Loucy (cell line): ENCODE data around the gene RIMKLA.

Experiments used
- H2AFZ ChIP-seq: fragments of 200-600 bp; sonication (generic); 2 replicates; pipeline ENCODE4 v1.6.0; 2016; ENCODE audit warnings: antibody characterized with exemption, mild to moderate bottlenecking, low read length, moderate library complexity
- H3F3A ChIP-seq: fragments of 200-600 bp; 2 replicates; pipeline ENCODE4 v1.6.0; 2016; ENCODE audit warnings: antibody characterized with exemption, low read depth, mild to moderate bottlenecking
- H3K27me3 ChIP-seq: fragments of 200-600 bp; sonication (generic); 2 replicates; pipeline ENCODE4 v1.6.1; 2014; ENCODE audit warnings: low read length, mild to moderate bottlenecking; ENCODE audit not compliant: insufficient read depth, poor library complexity, severe bottlenecking
- H3K36me3 ChIP-seq: fragments of 200-600 bp; sonication (generic); 2 replicates; pipeline ENCODE4 v1.6.1; 2016; ENCODE audit warnings: low read length; ENCODE audit not compliant: insufficient read depth
- H3K4me1 ChIP-seq: fragments of 200-600 bp; sonication (generic); 2 replicates; pipeline ENCODE4 v1.5.1; 2014; ENCODE audit warnings: low read length, mild to moderate bottlenecking; ENCODE audit not compliant: insufficient read depth, poor library complexity, severe bottlenecking
- H3K4me2 ChIP-seq: fragments of 200-600 bp; sonication (generic); 2 replicates; pipeline ENCODE4 v1.6.0; 2014; ENCODE audit warnings: antibody characterized with exemption, low read length, low read depth, mild to moderate bottlenecking; ENCODE audit not compliant: poor library complexity, severe bottlenecking
- H3K4me3 ChIP-seq: fragments of 200-600 bp; sonication (generic); 2 replicates; pipeline ENCODE4 v1.5.1; 2014; ENCODE audit warnings: low read length, mild to moderate bottlenecking, mixed read lengths; ENCODE audit not compliant: poor library complexity, severe bottlenecking
- H3K79me2 ChIP-seq: fragments of 200-600 bp; sonication (generic); 2 replicates; pipeline ENCODE4 v1.6.1; 2014; ENCODE audit warnings: low read length; ENCODE audit not compliant: insufficient read depth
- H3K9ac ChIP-seq: fragments of 200-600 bp; sonication (generic); 2 replicates; pipeline ENCODE4 v1.6.0; 2014; ENCODE audit warnings: mild to moderate bottlenecking, low read depth, low read length, moderate library complexity; ENCODE audit not compliant: poor library complexity, severe bottlenecking
- H3K9me2 ChIP-seq: fragments of 200-600 bp; sonication (generic); replicated peaks from 2 replicates; pipeline ENCODE4 v1.6.1; 2016; ENCODE audit warnings: low read depth, low read length, mixed read lengths
- H3K9me3 ChIP-seq: fragments of 200-600 bp; sonication (generic); 2 replicates; pipeline ENCODE4 v1.6.1; 2014; ENCODE audit warnings: mild to moderate bottlenecking, antibody characterized with exemption, low read length, low read depth; ENCODE audit not compliant: insufficient read depth
- H4K20me1 ChIP-seq: fragments of 200-600 bp; sonication (generic); 2 replicates; pipeline ENCODE4 v1.6.0; 2014; ENCODE audit warnings: antibody characterized with exemption, low read length, mild to moderate bottlenecking; ENCODE audit not compliant: insufficient read depth, poor library complexity, severe bottlenecking
- CTCF ChIP-seq: fragments of 200-600 bp; sonication (generic); conservative IDR thresholded peaks from 2 replicates; pipeline ENCODE4 v1.5.1; 2014; ENCODE audit warnings: mild to moderate bottlenecking, antibody characterized with exemption, low read length
- EZH2phosphoT487 ChIP-seq: fragments of 200-600 bp; IDR thresholded peaks from 2 replicates; pipeline ENCODE4 v1.6.1; 2018; ENCODE audit warnings: antibody characterized with exemption, mild to moderate bottlenecking, moderate library complexity, borderline replicate concordance

The RIMKLA gene

GRCh38 chr1:42336978-42337377 lies 43.6 kb upstream of the RIMKLA start:
- Histone ChIP-seq H3K4me2 (no peak overlapping the region), H3K27me3 (no peaks in the 10 kb centered on the region), H3K9me2 (no peaks in the 10 kb centered on the region)

DNA sequence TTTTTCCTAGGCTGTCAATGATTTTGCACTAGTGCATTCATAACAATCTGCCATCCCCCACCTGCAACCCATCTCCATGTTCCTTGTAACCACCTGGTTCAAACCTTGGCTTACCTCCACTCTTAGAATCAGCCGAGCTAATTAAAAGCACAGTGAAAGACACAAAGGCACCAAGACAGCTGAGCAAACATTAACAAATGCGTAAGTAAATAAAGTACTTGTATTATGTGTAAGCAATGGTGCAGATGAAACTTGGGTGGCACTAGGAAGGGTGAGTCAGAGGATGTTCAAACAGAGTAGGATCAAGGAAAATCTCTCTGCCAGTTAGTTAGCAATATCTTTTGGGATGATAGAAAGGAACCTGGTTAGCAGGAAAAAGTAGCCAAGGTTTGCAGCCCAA lies 40.5 kb upstream of the RIMKLA start:
- H3K4me3 ChIP-seq, result no peak overlapping the region
- peaks cover 7% of the 10 kb centered on the region for H3K4me1 ChIP-seq
- no peaks in the 10 kb centered on the region for H3F3A ChIP-seq
- no peaks in the 10 kb centered on the region for H3K9me3 ChIP-seq
- no peak overlapping the region for H3K9ac ChIP-seq
- TF ChIP-seq CTCF (no peak), EZH2phosphoT487 (no peak)
- no peaks in the 10 kb centered on the region for H3K9me2 ChIP-seq
- no peak overlapping the region for H2AFZ ChIP-seq
- no peaks in the 10 kb centered on the region for H3K27me3 ChIP-seq
- peaks cover 12% of the 10 kb centered on the region for H3K79me2 ChIP-seq
- H4K20me1 ChIP-seq, result no peaks in the 10 kb centered on the region
- H3K4me2 ChIP-seq, result no peak overlapping the region
- H3K36me3 ChIP-seq, result no peaks in the 10 kb centered on the region

More at GRCh38 chr1:42336978-42337377, 43.6 kb upstream of the RIMKLA start:
- no peak overlapping the region for H3K9ac ChIP-seq
- no peak overlapping the region for H3K4me3 ChIP-seq
- H3K36me3 ChIP-seq, result no peaks in the 10 kb centered on the region
- H3K4me1 ChIP-seq, result peaks cover 26% of the 10 kb centered on the region
- peaks cover 42% of the 10 kb centered on the region for H3K79me2 ChIP-seq
- H4K20me1 ChIP-seq, result peaks cover 28% of the 10 kb centered on the region
- H2AFZ ChIP-seq, result no peak overlapping the region
- H3K9me3 ChIP-seq, result no peaks in the 10 kb centered on the region
- H3F3A ChIP-seq, result no peaks in the 10 kb centered on the region
- no peak for TF ChIP-seq EZH2phosphoT487
- no peak for TF ChIP-seq CTCF

DNA sequence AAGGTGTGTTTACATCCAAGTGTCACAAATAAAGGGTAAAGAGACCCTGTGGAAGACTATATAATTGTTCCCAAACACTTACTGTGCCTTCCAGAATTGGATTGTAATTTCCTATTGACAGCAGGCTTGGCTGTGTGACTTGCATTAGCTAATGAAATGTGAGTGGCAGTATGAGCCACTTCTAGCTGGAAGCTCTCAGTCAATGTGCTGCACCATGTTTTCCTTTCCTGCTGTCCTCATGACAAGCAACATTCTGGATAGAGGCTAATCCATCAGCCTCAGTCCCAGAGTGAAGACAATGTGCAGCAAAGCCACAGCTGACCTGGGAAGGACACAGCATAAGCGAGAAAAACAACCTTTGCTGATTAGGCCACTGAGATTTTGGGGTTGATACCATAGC lies 39.7 kb upstream of the RIMKLA start:
- Histone ChIP-seq H3K27me3 (no peaks in the 10 kb centered on the region), H4K20me1 (no peaks in the 10 kb centered on the region), H3K36me3 (no peaks in the 10 kb centered on the region), H3K79me2 (peaks cover 7% of the 10 kb centered on the region), H3K4me2 (no peak overlapping the region), H3K9me2 (no peaks in the 10 kb centered on the region), H3F3A (no peaks in the 10 kb centered on the region), H3K4me1 (peaks cover 5% of the 10 kb centered on the region), H3K9ac (no peak overlapping the region), H3K4me3 (no peak overlapping the region), H3K9me3 (no peaks in the 10 kb centered on the region), H2AFZ (no peak overlapping the region)
- TF ChIP-seq EZH2phosphoT487, result no peak

GRCh38 chr1:42343049-42343448 lies 37.5 kb upstream of the RIMKLA start:
- H3K9ac ChIP-seq, result no peak overlapping the region
- no peak overlapping the region for H2AFZ ChIP-seq
- H3K4me1 ChIP-seq, result no peaks in the 10 kb centered on the region
- no peaks in the 10 kb centered on the region for H3K27me3 ChIP-seq
- H3K79me2 ChIP-seq, result no peaks in the 10 kb centered on the region
- no peak overlapping the region for H3K4me3 ChIP-seq
- no peaks in the 10 kb centered on the region for H3K9me2 ChIP-seq
- H3K4me2 ChIP-seq, result no peak overlapping the region
- H3F3A ChIP-seq, result no peaks in the 10 kb centered on the region
- no peaks in the 10 kb centered on the region for H4K20me1 ChIP-seq
- no peaks in the 10 kb centered on the region for H3K9me3 ChIP-seq
- TF ChIP-seq CTCF (no peak), EZH2phosphoT487 (no peak)
- no peaks in the 10 kb centered on the region for H3K36me3 ChIP-seq
